H9 (cell line): ENCODE data around the gene TRPM3. TPM values are rescaled to one million over a fixed set of nuclear protein-coding genes. Genes with fewer than 3 reads are reported as not detected.
A peak's percentile ranks its signal among the peaks of the same experiment; 100 is the strongest.

Source experiments
- DNase-seq: peaks from one replicate; pipeline ENCODE4 v3.0.0-alpha.2; 2017
- H2AFZ ChIP-seq: one replicate; pipeline ENCODE4 v1.6.1; 2013; ENCODE audit warnings: mild to moderate bottlenecking, low read length, control low read depth, moderate library complexity
- H2AK5ac ChIP-seq: 2 replicates; pipeline ENCODE4 v1.6.1; 2013; ENCODE audit warnings: low read length, control low read depth, mixed read lengths; ENCODE audit not compliant: insufficient read length
- H2BK120ac ChIP-seq: one replicate; pipeline ENCODE4 v1.6.1; 2013; ENCODE audit warnings: low read depth, mild to moderate bottlenecking, low read length, control low read depth, inconsistent platforms; ENCODE audit not compliant: poor library complexity, severe bottlenecking
- H2BK12ac ChIP-seq: 2 replicates; pipeline ENCODE4 v1.6.1; 2013; ENCODE audit warnings: low read length, control low read depth, mixed read lengths, low read depth; ENCODE audit not compliant: insufficient read length
- H2BK15ac ChIP-seq: 2 replicates; pipeline ENCODE4 v1.6.1; 2013; ENCODE audit warnings: low read depth, low read length, control low read depth
- H2BK20ac ChIP-seq: one replicate; pipeline ENCODE4 v1.6.1; 2013; ENCODE audit warnings: low read depth, mild to moderate bottlenecking, low read length, control low read depth, inconsistent platforms; ENCODE audit not compliant: poor library complexity, severe bottlenecking
- H2BK5ac ChIP-seq: 2 replicates; pipeline ENCODE4 v1.6.1; 2013; ENCODE audit warnings: low read length, control low read depth, mixed read lengths; ENCODE audit not compliant: insufficient read length
- H3K14ac ChIP-seq: 2 replicates; pipeline ENCODE4 v1.6.1; 2013; ENCODE audit warnings: low read length, control low read depth; ENCODE audit not compliant: insufficient read depth
- H3K18ac ChIP-seq: 2 replicates; pipeline ENCODE4 v1.6.1; 2013; ENCODE audit warnings: low read depth, mild to moderate bottlenecking, mixed read lengths, low read length, control low read depth; ENCODE audit not compliant: insufficient read length
- H3K23ac ChIP-seq: 2 replicates; pipeline ENCODE4 v1.6.1; 2013; ENCODE audit warnings: low read length, control low read depth, mixed read lengths, low read depth; ENCODE audit not compliant: insufficient read length
- H3K23me2 ChIP-seq: 2 replicates; pipeline ENCODE4 v1.6.1; 2013; ENCODE audit warnings: low read depth, mild to moderate bottlenecking, mixed read lengths, low read length, control low read depth; ENCODE audit not compliant: insufficient read length, poor library complexity, severe bottlenecking
- H3K27ac ChIP-seq: 2 replicates; pipeline ENCODE4 v1.5.1; 2013; ENCODE audit warnings: low read length, control low read depth, mixed read lengths, low read depth; ENCODE audit not compliant: insufficient read length
- H3K27me3 ChIP-seq: 2 replicates; pipeline ENCODE4 v1.6.1; 2013; ENCODE audit warnings: low read length, control low read depth, inconsistent platforms; ENCODE audit not compliant: insufficient read depth
- H3K4ac ChIP-seq: 2 replicates; pipeline ENCODE4 v1.6.1; 2013; ENCODE audit warnings: low read depth, mild to moderate bottlenecking, control low read depth, inconsistent platforms, low read length, moderate library complexity
- H3K4me1 ChIP-seq: 2 replicates; pipeline ENCODE4 v1.6.1; 2013; ENCODE audit warnings: low read length, control low read depth, inconsistent platforms; ENCODE audit not compliant: insufficient read depth
- H3K4me2 ChIP-seq: 2 replicates; pipeline ENCODE4 v1.6.1; 2013; ENCODE audit warnings: low read length, control low read depth, mixed read lengths; ENCODE audit not compliant: insufficient read length, insufficient read depth
- H3K56ac ChIP-seq: 2 replicates; pipeline ENCODE4 v1.6.1; 2013; ENCODE audit warnings: low read depth, mild to moderate bottlenecking, mixed read lengths, low read length, control low read depth; ENCODE audit not compliant: insufficient read length
- H3K79me1 ChIP-seq: 2 replicates; pipeline ENCODE4 v1.6.1; 2013; ENCODE audit warnings: low read depth, mild to moderate bottlenecking, moderate library complexity, low read length, control low read depth, inconsistent platforms; ENCODE audit not compliant: insufficient read depth, poor library complexity, severe bottlenecking
- H3K79me2 ChIP-seq: 2 replicates; pipeline ENCODE4 v1.6.1; 2013; ENCODE audit warnings: low read length, control low read depth, inconsistent platforms; ENCODE audit not compliant: insufficient read depth
- H3K9ac ChIP-seq: 2 replicates; pipeline ENCODE4 v1.6.1; 2013; ENCODE audit warnings: low read length, control low read depth, mixed read lengths; ENCODE audit not compliant: insufficient read length; ENCODE audit errors: extremely low read depth
- H3K9me3 ChIP-seq: one replicate; pipeline ENCODE4 v1.6.1; 2013; ENCODE audit warnings: low read depth, low read length, inconsistent platforms; ENCODE audit not compliant: control insufficient read depth
- H3T11ph ChIP-seq: one replicate; pipeline ENCODE4 v1.6.1; 2013; ENCODE audit warnings: mild to moderate bottlenecking, low read length, control low read depth, inconsistent platforms
- H4K20me1 ChIP-seq: one replicate; pipeline ENCODE4 v1.6.1; 2013; ENCODE audit not compliant: control insufficient read depth, insufficient read length, insufficient read depth
- H4K5ac ChIP-seq: 2 replicates; pipeline ENCODE4 v1.6.1; 2013; ENCODE audit warnings: low read depth, mild to moderate bottlenecking, mixed read lengths, low read length, control low read depth; ENCODE audit not compliant: insufficient read length
- H4K8ac ChIP-seq: replicated peaks from 2 replicates; pipeline ENCODE4 v1.6.1; 2013; ENCODE audit warnings: low read length, control low read depth, mixed read lengths, low read depth; ENCODE audit not compliant: insufficient read length
- H4K91ac ChIP-seq: 2 replicates; pipeline ENCODE4 v1.6.1; 2013; ENCODE audit warnings: low read depth, mild to moderate bottlenecking, moderate library complexity, mixed read lengths, low read length, control low read depth; ENCODE audit not compliant: insufficient read length
- H3K27ac Mint-ChIP-seq, 3 experiments: 2 replicates in 2 of 3; 3 replicates in 1 of 3; pipeline ENCODE4 v1.8.0; 2020 to 2021; ENCODE audit warnings: mixed read lengths in 3 of 3, mild to moderate bottlenecking in 1 of 3, moderate library complexity in 1 of 3
- H3K27me3 Mint-ChIP-seq: 2 replicates; pipeline ENCODE4 v1.8.0; 2021; ENCODE audit warnings: low read depth, mild to moderate bottlenecking, moderate library complexity, mixed read lengths
- H3K36me3 Mint-ChIP-seq, 3 experiments: 2 replicates in 2 of 3; 3 replicates in 1 of 3; pipeline ENCODE4 v1.8.0; 2020 to 2021; ENCODE audit warnings: low read depth in 3 of 3, mixed read lengths in 3 of 3; ENCODE audit not compliant: insufficient read depth in 1 of 3
- H3K4me1 Mint-ChIP-seq, 2 experiments: 2 replicates each; pipeline ENCODE4 v1.8.0; 2020; ENCODE audit warnings: mixed read lengths in 2 of 2
- H3K4me3 Mint-ChIP-seq, 2 experiments: 2 replicates in 1 of 2; 3 replicates in 1 of 2; pipeline ENCODE4 v1.8.0; 2020 to 2021; ENCODE audit warnings: mild to moderate bottlenecking in 2 of 2, mixed read lengths in 2 of 2, moderate library complexity in 1 of 2
- H3K9me3 Mint-ChIP-seq, 2 experiments: 2 replicates in 1 of 2; 3 replicates in 1 of 2; pipeline ENCODE4 v1.8.0; 2020; ENCODE audit warnings: mild to moderate bottlenecking in 2 of 2, mixed read lengths in 2 of 2, moderate library complexity in 1 of 2
- WGBS: extraction: QIAGEN DNeasy Blood & Tissue Kit; methylation state at CpG from one replicate; pipeline ENCODE4 v1.1.7; 2013; ENCODE audit warnings: missing lambda C conversion rate, low lambda C conversion rate, mixed read lengths; ENCODE audit not compliant: insufficient read length; ENCODE audit errors: extremely low coverage; 5-methylcytosine and 5-hydroxymethylcytosine counted together
- total RNA-seq: library from RNA; stranded (reverse); gene quantifications from 2 replicates; pipeline ENCODE4 v1.2.1, GENCODE V29; 2021
- TF ChIP-seq, protein P1 (sequence below): fragments of 200-600 bp; sonication (generic); conservative IDR thresholded peaks from 3 replicates; pipeline ENCODE4 v1.8.0; 2021; ENCODE audit warnings: antibody characterized with exemption, mild to moderate bottlenecking

Gene TRPM3
- total RNA-seq, 1 experiment from 2014 or later = 10.3 TPM

GRCh38 chr9:70566066-70566465 is 555.4 kb downstream of the TRPM3 start:
- Histone ChIP-seq H2BK120ac (no peak overlapping the region), H3K23me2 (no peaks in the 10 kb centered on the region), H3K4ac (no peak overlapping the region), H3K4me2 (no peak overlapping the region), H2BK12ac (no peak overlapping the region), H3K9ac (no peak overlapping the region), H4K8ac (no peak overlapping the region), H3K27me3 (no peaks in the 10 kb centered on the region), H3K14ac (no peak overlapping the region), H3K18ac (no peak overlapping the region), H3K23ac (no peak overlapping the region), H3K4me1 (no peaks in the 10 kb centered on the region), H3K79me2 (no peaks in the 10 kb centered on the region), H4K91ac (no peak overlapping the region), H3K56ac (no peak overlapping the region), H4K5ac (no peak overlapping the region), H3K27ac (no peak overlapping the region), H3K9me3 (no peaks in the 10 kb centered on the region), H2AFZ (no peak overlapping the region), H4K20me1 (no peaks in the 10 kb centered on the region), H2AK5ac (no peak overlapping the region), H2BK20ac (no peak overlapping the region), H2BK15ac (no peak overlapping the region), H2BK5ac (no peak overlapping the region), H3K79me1 (no peaks in the 10 kb centered on the region), H3T11ph (no peak overlapping the region)
- Mint-ChIP-seq H3K9me3 (no peaks in the 10 kb centered on the region), H3K4me1 (peaks cover 17 to 26% of the 10 kb centered on the region in 2 experiments), H3K4me3 (no peak overlapping the region), H3K27ac (peak overlapping the region in 2 of 3 experiments; percentile 17 to 68; a peak in 3 of 7 replicates), H3K36me3 (no peaks in the 10 kb centered on the region), H3K27me3 (no peaks in the 10 kb centered on the region)
- no CpG with 5 or more reads among the region's 3 CpGs for WGBS
- no peak for DNase-seq
- TF ChIP-seq, protein P1, sequence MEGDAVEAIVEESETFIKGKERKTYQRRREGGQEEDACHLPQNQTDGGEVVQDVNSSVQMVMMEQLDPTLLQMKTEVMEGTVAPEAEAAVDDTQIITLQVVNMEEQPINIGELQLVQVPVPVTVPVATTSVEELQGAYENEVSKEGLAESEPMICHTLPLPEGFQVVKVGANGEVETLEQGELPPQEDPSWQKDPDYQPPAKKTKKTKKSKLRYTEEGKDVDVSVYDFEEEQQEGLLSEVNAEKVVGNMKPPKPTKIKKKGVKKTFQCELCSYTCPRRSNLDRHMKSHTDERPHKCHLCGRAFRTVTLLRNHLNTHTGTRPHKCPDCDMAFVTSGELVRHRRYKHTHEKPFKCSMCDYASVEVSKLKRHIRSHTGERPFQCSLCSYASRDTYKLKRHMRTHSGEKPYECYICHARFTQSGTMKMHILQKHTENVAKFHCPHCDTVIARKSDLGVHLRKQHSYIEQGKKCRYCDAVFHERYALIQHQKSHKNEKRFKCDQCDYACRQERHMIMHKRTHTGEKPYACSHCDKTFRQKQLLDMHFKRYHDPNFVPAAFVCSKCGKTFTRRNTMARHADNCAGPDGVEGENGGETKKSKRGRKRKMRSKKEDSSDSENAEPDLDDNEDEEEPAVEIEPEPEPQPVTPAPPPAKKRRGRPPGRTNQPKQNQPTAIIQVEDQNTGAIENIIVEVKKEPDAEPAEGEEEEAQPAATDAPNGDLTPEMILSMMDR = no peak
